Ishikawa (cell line): ENCODE measurements around the gene SELPLG.

Source experiments
- CEBPB ChIP-seq: IDR thresholded peaks from 2 replicates; pipeline ENCODE4 v1.6.1; 2012
- CREB1 ChIP-seq: IDR thresholded peaks from 2 replicates; pipeline ENCODE4 v1.6.1; 2012; ENCODE audit warnings: low read depth
- EGR1 ChIP-seq: IDR thresholded peaks from 2 replicates; pipeline ENCODE4 v1.6.1; 2012
- EP300 ChIP-seq: IDR thresholded peaks from 2 replicates; pipeline ENCODE4 v1.6.1; 2012; ENCODE audit warnings: borderline replicate concordance
- FOXM1 ChIP-seq: IDR thresholded peaks from 2 replicates; pipeline ENCODE4 v1.6.1; 2012; ENCODE audit warnings: low read depth, borderline replicate concordance
- MAX ChIP-seq: IDR thresholded peaks from 2 replicates; pipeline ENCODE4 v1.6.1; 2012
- NFIC ChIP-seq: IDR thresholded peaks from 2 replicates; pipeline ENCODE4 v1.6.1; 2012
- RAD21 ChIP-seq: IDR thresholded peaks from 2 replicates; pipeline ENCODE4 v1.6.1; 2012; ENCODE audit warnings: low read depth
- TAF1 ChIP-seq: IDR thresholded peaks from 2 replicates; pipeline ENCODE4 v1.6.1; 2012; ENCODE audit warnings: low read depth, mild to moderate bottlenecking
- TCF12 ChIP-seq: IDR thresholded peaks from 2 replicates; pipeline ENCODE4 v1.6.1; 2012; ENCODE audit warnings: low read depth
- TEAD4 ChIP-seq: IDR thresholded peaks from 2 replicates; pipeline ENCODE4 v1.6.1; 2012
- USF1 ChIP-seq: IDR thresholded peaks from 2 replicates; pipeline ENCODE4 v1.6.1; 2012
- YY1 ChIP-seq: IDR thresholded peaks from 2 replicates; pipeline ENCODE4 v1.6.1; 2012; ENCODE audit warnings: low read depth
- ZBTB7A ChIP-seq: IDR thresholded peaks from 2 replicates; pipeline ENCODE4 v1.6.1; 2012; ENCODE audit warnings: low read depth
- TF ChIP-seq, protein P1 (sequence below): IDR thresholded peaks from 2 replicates; pipeline ENCODE4 v1.6.1; 2012; ENCODE audit warnings: low read depth, mild to moderate bottlenecking

SELPLG gene

GRCh38 chr12:108605690-108606406 lies 27.8 kb downstream of the SELPLG start:
- TF ChIP-seq, protein P1, sequence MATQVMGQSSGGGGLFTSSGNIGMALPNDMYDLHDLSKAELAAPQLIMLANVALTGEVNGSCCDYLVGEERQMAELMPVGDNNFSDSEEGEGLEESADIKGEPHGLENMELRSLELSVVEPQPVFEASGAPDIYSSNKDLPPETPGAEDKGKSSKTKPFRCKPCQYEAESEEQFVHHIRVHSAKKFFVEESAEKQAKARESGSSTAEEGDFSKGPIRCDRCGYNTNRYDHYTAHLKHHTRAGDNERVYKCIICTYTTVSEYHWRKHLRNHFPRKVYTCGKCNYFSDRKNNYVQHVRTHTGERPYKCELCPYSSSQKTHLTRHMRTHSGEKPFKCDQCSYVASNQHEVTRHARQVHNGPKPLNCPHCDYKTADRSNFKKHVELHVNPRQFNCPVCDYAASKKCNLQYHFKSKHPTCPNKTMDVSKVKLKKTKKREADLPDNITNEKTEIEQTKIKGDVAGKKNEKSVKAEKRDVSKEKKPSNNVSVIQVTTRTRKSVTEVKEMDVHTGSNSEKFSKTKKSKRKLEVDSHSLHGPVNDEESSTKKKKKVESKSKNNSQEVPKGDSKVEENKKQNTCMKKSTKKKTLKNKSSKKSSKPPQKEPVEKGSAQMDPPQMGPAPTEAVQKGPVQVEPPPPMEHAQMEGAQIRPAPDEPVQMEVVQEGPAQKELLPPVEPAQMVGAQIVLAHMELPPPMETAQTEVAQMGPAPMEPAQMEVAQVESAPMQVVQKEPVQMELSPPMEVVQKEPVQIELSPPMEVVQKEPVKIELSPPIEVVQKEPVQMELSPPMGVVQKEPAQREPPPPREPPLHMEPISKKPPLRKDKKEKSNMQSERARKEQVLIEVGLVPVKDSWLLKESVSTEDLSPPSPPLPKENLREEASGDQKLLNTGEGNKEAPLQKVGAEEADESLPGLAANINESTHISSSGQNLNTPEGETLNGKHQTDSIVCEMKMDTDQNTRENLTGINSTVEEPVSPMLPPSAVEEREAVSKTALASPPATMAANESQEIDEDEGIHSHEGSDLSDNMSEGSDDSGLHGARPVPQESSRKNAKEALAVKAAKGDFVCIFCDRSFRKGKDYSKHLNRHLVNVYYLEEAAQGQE, result no peak
- no peak for TF ChIP-seq TAF1

DNA sequence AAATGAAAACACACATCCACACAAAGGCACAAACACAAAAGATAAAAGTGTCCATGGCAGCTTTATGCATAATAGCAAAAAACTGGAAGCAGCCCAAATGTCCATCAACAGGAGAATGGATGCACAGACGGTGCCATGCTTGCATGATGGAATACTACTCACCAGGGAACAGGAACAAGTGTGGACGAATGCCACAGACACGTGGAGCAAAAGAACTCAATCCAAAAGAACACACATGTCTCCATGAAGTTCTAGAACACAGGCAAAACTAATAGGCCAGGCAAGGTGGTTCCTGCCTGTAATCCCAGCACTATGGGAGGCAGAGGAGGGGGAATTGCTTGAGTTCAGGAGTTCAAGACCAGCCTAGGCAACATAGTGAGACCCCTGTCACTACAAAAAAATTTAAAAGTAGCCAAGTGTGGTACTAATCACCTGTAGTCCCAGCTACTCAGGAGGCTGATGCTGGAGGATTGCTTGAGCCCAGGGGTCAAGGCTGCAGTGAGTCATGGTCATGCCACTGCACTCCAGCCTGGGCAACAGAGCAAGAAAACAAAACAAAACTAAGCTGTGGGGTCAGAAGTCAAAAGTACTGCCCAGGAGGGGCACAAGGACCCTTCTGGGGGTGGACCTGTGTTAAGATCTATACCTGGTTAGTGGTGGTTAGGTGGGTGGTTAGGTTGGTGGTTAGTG lies 28.5 kb downstream of the SELPLG start:
- TF ChIP-seq TEAD4 (no peak), ZBTB7A (no peak), CEBPB (no peak), EGR1 (no peak), YY1 (no peak), RAD21 (no peak), CREB1 (no peak), USF1 (no peak), TAF1 (no peak), FOXM1 (no peak), NFIC (no peak), TCF12 (no peak), MAX (no peak)
- TF ChIP-seq, protein P1, result no peak

- TF ChIP-seq EGR1 (no peak), TCF12 (no peak), TEAD4 (no peak), ZBTB7A (no peak), EP300 (no peak), USF1 (no peak), TAF1 (no peak)
- TF ChIP-seq, protein P1, result no peak
Measured at GRCh38 chr12:108604208-108604941, 29.3 kb downstream of the SELPLG start.

DNA sequence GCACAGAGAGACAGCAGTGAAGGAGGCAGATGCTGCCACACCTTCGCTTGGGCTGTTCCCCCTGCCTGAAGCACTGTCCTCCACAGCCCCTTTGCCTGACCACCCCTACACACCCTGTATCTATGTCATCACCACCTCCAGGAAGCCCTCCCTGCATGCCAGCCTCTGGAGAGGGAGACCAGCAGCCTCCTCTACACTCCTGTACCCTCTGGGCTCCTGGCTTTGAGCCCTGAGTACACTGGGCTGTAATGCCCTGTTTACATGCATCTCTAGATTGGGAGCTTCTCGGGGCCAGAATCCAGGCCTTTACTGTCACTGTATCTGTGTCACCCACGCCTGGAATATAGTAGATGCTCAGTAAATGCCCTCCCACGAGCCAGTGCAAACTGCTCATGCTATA lies 30.0 kb downstream of the SELPLG start:
- TF ChIP-seq YY1 (no peak), RAD21 (no peak), FOXM1 (no peak), TAF1 (no peak), ZBTB7A (no peak), CREB1 (no peak), TEAD4 (no peak), MAX (no peak), USF1 (no peak), EGR1 (no peak), NFIC (no peak), EP300 (no peak), TCF12 (no peak), CEBPB (no peak)
- TF ChIP-seq, protein P1, result no peak
